ENCODE data around the gene MOCOS. TPM values are rescaled to one million over a fixed set of nuclear protein-coding genes. Genes with fewer than 3 reads are reported as not detected.

MOCOS gene
- total RNA-seq, 1 donor from 2014 or later, result 5.0 TPM

GRCh38 chr18:36189486-36189885 is 2.2 kb downstream of the MOCOS start:
- Histone ChIP-seq H3K4me3 (no peak overlapping the region), H3K27me3 (no peaks in the 10 kb centered on the region), H3K27ac (no peak overlapping the region), H3K4me1 (peaks cover 7% of the 10 kb centered on the region), H3K9me3 (no peaks in the 10 kb centered on the region), H3K36me3 (no peaks in the 10 kb centered on the region)
- DNase-seq, result no peak
- no peak for ATAC-seq
- TF ChIP-seq, protein P1, sequence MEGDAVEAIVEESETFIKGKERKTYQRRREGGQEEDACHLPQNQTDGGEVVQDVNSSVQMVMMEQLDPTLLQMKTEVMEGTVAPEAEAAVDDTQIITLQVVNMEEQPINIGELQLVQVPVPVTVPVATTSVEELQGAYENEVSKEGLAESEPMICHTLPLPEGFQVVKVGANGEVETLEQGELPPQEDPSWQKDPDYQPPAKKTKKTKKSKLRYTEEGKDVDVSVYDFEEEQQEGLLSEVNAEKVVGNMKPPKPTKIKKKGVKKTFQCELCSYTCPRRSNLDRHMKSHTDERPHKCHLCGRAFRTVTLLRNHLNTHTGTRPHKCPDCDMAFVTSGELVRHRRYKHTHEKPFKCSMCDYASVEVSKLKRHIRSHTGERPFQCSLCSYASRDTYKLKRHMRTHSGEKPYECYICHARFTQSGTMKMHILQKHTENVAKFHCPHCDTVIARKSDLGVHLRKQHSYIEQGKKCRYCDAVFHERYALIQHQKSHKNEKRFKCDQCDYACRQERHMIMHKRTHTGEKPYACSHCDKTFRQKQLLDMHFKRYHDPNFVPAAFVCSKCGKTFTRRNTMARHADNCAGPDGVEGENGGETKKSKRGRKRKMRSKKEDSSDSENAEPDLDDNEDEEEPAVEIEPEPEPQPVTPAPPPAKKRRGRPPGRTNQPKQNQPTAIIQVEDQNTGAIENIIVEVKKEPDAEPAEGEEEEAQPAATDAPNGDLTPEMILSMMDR (IDR thresholded peaks at IDR 0.05), result no peak
- intact Hi-C loops (cut with DNase I), result no loop called here

- H3K4me3 ChIP-seq, result no peak overlapping the region
- intact Hi-C loops (cut with DNase I), result no loop called here
- no peak overlapping the region for H3K27ac ChIP-seq
- TF ChIP-seq, protein P1 (IDR thresholded peaks at IDR 0.05), result no peak
- H3K27me3 ChIP-seq, result no peaks in the 10 kb centered on the region
- no peak for DNase-seq
- no peaks in the 10 kb centered on the region for H3K9me3 ChIP-seq
- H3K4me1 ChIP-seq, result peaks cover 7% of the 10 kb centered on the region
- ATAC-seq, result no peak
- H3K36me3 ChIP-seq, result no peaks in the 10 kb centered on the region
These were observed 4.0 kb downstream of the MOCOS start for GRCh38 chr18:36191286-36191685.

GRCh38 chr18:36191711-36192110 is 4.4 kb downstream of the MOCOS start:
- Histone ChIP-seq H3K4me3 (no peak overlapping the region), H3K27ac (no peak overlapping the region), H3K4me1 (peaks cover 7% of the 10 kb centered on the region), H3K9me3 (no peaks in the 10 kb centered on the region), H3K36me3 (no peaks in the 10 kb centered on the region), H3K27me3 (no peaks in the 10 kb centered on the region)
- TF ChIP-seq, protein P1 (IDR thresholded peaks at IDR 0.05), result no peak
- intact Hi-C loops (cut with DNase I), result no loop called here
- DNase-seq (no peak), ATAC-seq (no peak)

GRCh38 chr18:36194600-36195315 is 7.5 kb downstream of the MOCOS start:
- no peak overlapping the region for H3K4me3 ChIP-seq
- DNase-seq, result no peak
- intact Hi-C loops (cut with DNase I), result no loop called here
- ATAC-seq, result peak; percentile 78
- H3K4me1 ChIP-seq, result no peaks in the 10 kb centered on the region
- TF ChIP-seq, protein P1 (IDR thresholded peaks at IDR 0.05), result no peak
- no peak overlapping the region for H3K27ac ChIP-seq
- H3K36me3 ChIP-seq, result no peaks in the 10 kb centered on the region
- H3K27me3 ChIP-seq, result no peaks in the 10 kb centered on the region
- no peaks in the 10 kb centered on the region for H3K9me3 ChIP-seq

- ATAC-seq, result peak; percentile 14
- Histone ChIP-seq H3K36me3 (no peaks in the 10 kb centered on the region), H3K9me3 (no peaks in the 10 kb centered on the region), H3K27ac (no peak overlapping the region), H3K27me3 (no peaks in the 10 kb centered on the region), H3K4me1 (no peaks in the 10 kb centered on the region), H3K4me3 (no peak overlapping the region)
- intact Hi-C loops (cut with DNase I), result no loop called here
- DNase-seq, result no peak
- TF ChIP-seq, protein P1 (IDR thresholded peaks at IDR 0.05), result no peak
These were observed 8.3 kb downstream of the MOCOS start for GRCh38 chr18:36195427-36196122.

Data from upper lobe of right lung (tissue), 1 donor.